Keratinocyte (primary cell): ENCODE measurements around the gene DNAJC12. TPM values are rescaled to one million over a fixed set of nuclear protein-coding genes. Genes with fewer than 3 reads are reported as not detected.
"Not testable (repeated sequence)": the region's sequence is repeated elsewhere in the genome, so short reads cannot be mapped to it uniquely, and the experiment has no call there.

Source experiments
- DNase-seq: peaks from one replicate; pipeline ENCODE4 v3.0.0-alpha.2; 2011; ENCODE audit warnings: low read depth, missing footprints, low spot score
- FAIRE-seq: peaks from 2 replicates; lab custom pipeline; 2011; peaks lifted over from hg19 to GRCh38; lab: Jason Lieb, UNC
- H2AFZ ChIP-seq: 2 replicates; pipeline ENCODE4 v1.6.0; 2012; ENCODE audit warnings: low read length, control low read depth, inconsistent platforms; ENCODE audit not compliant: control insufficient read depth
- H3K27ac ChIP-seq: 2 replicates; pipeline ENCODE4 v1.5.1; 2011; ENCODE audit warnings: low read length; ENCODE audit not compliant: control insufficient read depth, insufficient read depth
- H3K27me3 ChIP-seq: 3 replicates; pipeline ENCODE4 v1.6.0; 2011; ENCODE audit warnings: low read length; ENCODE audit not compliant: control insufficient read depth, insufficient read depth; ENCODE audit errors: extremely low read depth
- H3K36me3 ChIP-seq, 2 experiments: 2 replicates in 1 of 2; 3 replicates in 1 of 2; pipeline ENCODE4 v1.5.1; 2011; ENCODE audit warnings: low read length in 2 of 2, mild to moderate bottlenecking in 1 of 2; ENCODE audit not compliant: control insufficient read depth in 2 of 2, insufficient read depth in 2 of 2; ENCODE audit errors: extremely low read depth in 1 of 2
- H3K4me1 ChIP-seq: 3 replicates; pipeline ENCODE4 v1.5.1; 2011; ENCODE audit warnings: low read length; ENCODE audit not compliant: control insufficient read depth, insufficient read depth; ENCODE audit errors: extremely low read depth
- H3K4me2 ChIP-seq: 3 replicates; pipeline ENCODE4 v1.6.0; 2011; ENCODE audit warnings: low read depth, low read length; ENCODE audit not compliant: control insufficient read depth, insufficient read depth; ENCODE audit errors: extremely low read depth
- H3K4me3 ChIP-seq, 3 experiments: fragments of 200-600 bp in 1 of 3; sonication (generic) in 1 of 3; 2 replicates in 2 of 3; 3 replicates in 1 of 3; pipeline ENCODE4 v1.5.1; 2011 to 2016; ENCODE audit warnings: low read length in 3 of 3, mild to moderate bottlenecking in 3 of 3, control low read depth in 2 of 3, inconsistent platforms in 1 of 3, low read depth in 1 of 3, mixed read lengths in 1 of 3, mixed run types in 1 of 3, moderate library complexity in 1 of 3; ENCODE audit not compliant: control insufficient read depth in 2 of 3, insufficient read depth in 2 of 3; ENCODE audit errors: extremely low read depth in 1 of 3
- H3K79me2 ChIP-seq: 2 replicates; pipeline ENCODE4 v1.6.0; 2012; ENCODE audit warnings: low read length; ENCODE audit not compliant: control insufficient read depth, insufficient read depth
- H3K9ac ChIP-seq: 3 replicates; pipeline ENCODE4 v1.6.0; 2011; ENCODE audit warnings: low read length; ENCODE audit not compliant: control insufficient read depth, insufficient read depth; ENCODE audit errors: extremely low read depth
- H3K9me1 ChIP-seq: 3 replicates; pipeline ENCODE4 v1.6.0; 2011; ENCODE audit warnings: low read length; ENCODE audit not compliant: control insufficient read depth, insufficient read depth; ENCODE audit errors: extremely low read depth
- H3K9me3 ChIP-seq: 2 replicates; pipeline ENCODE4 v1.5.1; 2012; ENCODE audit warnings: low read depth, low read length; ENCODE audit not compliant: control insufficient read depth
- H4K20me1 ChIP-seq: 3 replicates; pipeline ENCODE4 v1.6.0; 2011; ENCODE audit warnings: low read length; ENCODE audit not compliant: control insufficient read depth, insufficient read depth; ENCODE audit errors: extremely low read depth
- CTCF ChIP-seq, 3 experiments: IDR thresholded peaks in 1 of 3; conservative IDR thresholded peaks in 1 of 3; optimal IDR thresholded peaks in 1 of 3; 2 replicates in 2 of 3; 3 replicates in 1 of 3; pipeline versions ENCODE3 to v1.5.1; 2011; ENCODE audit warnings: low read length in 3 of 3, mild to moderate bottlenecking in 3 of 3, moderate library complexity in 2 of 3, control low read depth in 1 of 3, inconsistent platforms in 1 of 3; ENCODE audit not compliant: insufficient read depth in 2 of 3; ENCODE audit errors: extremely low read depth in 1 of 3
- EZH2 ChIP-seq: IDR thresholded peaks from one replicate; pipeline ENCODE4 v1.6.1; 2012; ENCODE audit warnings: inconsistent platforms, mild to moderate bottlenecking, low read length, moderate library complexity
- dilution Hi-C: fragments of 300-500 bp; cut with MboI; formaldehyde crosslinking; loops from one replicate; pipeline ENCODE4 v1.7.0; 2020; ENCODE audit warnings: low sequenced_read_pairs; ENCODE audit not compliant: extremely low pct_ligation_motif_present
- polyA plus RNA-seq, 5 experiments: library from polyadenylated mRNA; depleted of rRNA in 3 of 5; stranded (reverse) in 3 of 5; stranded (forward) in 1 of 5; unstranded in 1 of 5; fragments of >200 nt; gene quantifications; 1 replicate in 1 of 5; 2 replicates in 3 of 5; 3 replicates in 1 of 5; pipeline versions ENCODE4 v1.2.1 to v1.2.3, GENCODE V29; 2011 to 2012; ENCODE audit warnings: missing spikeins in 2 of 5, low read depth in 1 of 5, low replicate concordance in 1 of 5

The DNAJC12 gene
- polyA plus RNA-seq, 1 donor (not counting 4 experiments of a cell fraction or from before 2014, with no cell fraction given), result 0.31 TPM

GRCh38 chr10:67780759-67781538, 57.0 kb downstream of the DNAJC12 start:
- Histone ChIP-seq H3K9me1 (no peaks in the 10 kb centered on the region), H3K4me2 (no peak overlapping the region), H3K27ac (no peak overlapping the region), H3K36me3 (no peaks in the 10 kb centered on the region), H3K27me3 (no peaks in the 10 kb centered on the region), H3K9me3 (no peaks in the 10 kb centered on the region), H3K9ac (no peak overlapping the region), H3K79me2 (no peaks in the 10 kb centered on the region), H3K4me3 (no peak overlapping the region), H4K20me1 (no peaks in the 10 kb centered on the region), H3K4me1 (no peaks in the 10 kb centered on the region), H2AFZ (no peak overlapping the region)
- dilution Hi-C loops, result no loop called here
- FAIRE-seq (no peak), DNase-seq (no peak)
- TF ChIP-seq CTCF (optimal IDR thresholded peaks at IDR 0.05 in 1 of 3, IDR thresholded peaks at IDR 0.05 in 1 of 3, conservative IDR thresholded peaks at IDR 0.05 in 1 of 3; ENCODE audit: extremely low read depth in 1 of 3, insufficient read depth in 2 of 3, low read length in 3 of 3), result no peak
- TF ChIP-seq EZH2, result no peak

- H3K9me1 ChIP-seq, H3K27ac ChIP-seq, H3K4me3 ChIP-seq, H3K36me3 ChIP-seq, H3K9ac ChIP-seq, H3K9me3 ChIP-seq, H3K79me2 ChIP-seq, H3K27me3 ChIP-seq, dilution Hi-C loops, FAIRE-seq, DNase-seq, H3K4me1 ChIP-seq, H4K20me1 ChIP-seq, H3K4me2 ChIP-seq, H2AFZ ChIP-seq: not testable (repeated sequence)
Measured at GRCh38 chr10:67780204-67780621, 57.8 kb downstream of the DNAJC12 start.
